ENCODE measurements around the gene BMPER.

BMPER gene

DNA sequence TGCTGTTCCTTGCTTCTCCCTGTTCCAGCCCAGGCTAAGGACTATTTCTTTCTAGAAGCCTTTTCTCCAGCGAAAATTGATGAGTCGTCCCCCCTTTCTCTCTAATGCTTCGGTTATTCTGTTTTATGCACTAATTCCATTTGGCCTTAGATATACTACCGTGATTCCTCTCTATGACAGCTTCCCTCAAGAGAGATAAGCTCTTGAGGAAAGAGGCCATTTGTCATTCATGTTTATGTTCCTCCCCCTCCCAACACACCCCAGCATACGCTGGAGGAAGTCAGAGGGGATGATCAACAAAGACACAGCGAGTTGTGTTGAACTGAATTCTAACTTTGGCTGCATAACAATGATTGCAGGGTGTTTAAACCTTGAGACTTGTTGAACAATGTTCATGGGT lies 198.8 kb downstream of the BMPER start:
- CTCF ChIA-PET = interaction anchor here (0.5 kb wide), 1 partner anchor 20 kb away, joined by 4 read pairs; no protein-coding TSS in a partner anchor
- no peak overlapping the region for H3K4me3 ChIP-seq (ENCODE audit: low read depth, low read length)
- POLR2A ChIA-PET = no interaction called here
- H3K27ac ChIP-seq (ENCODE audit: extremely low read depth, low read depth, low read length) = no peak overlapping the region
- TF ChIP-seq ZNF623 (tag by site-specific recombination; IDR thresholded peaks at IDR 0.05) = no peak
- TF ChIP-seq, protein P1, sequence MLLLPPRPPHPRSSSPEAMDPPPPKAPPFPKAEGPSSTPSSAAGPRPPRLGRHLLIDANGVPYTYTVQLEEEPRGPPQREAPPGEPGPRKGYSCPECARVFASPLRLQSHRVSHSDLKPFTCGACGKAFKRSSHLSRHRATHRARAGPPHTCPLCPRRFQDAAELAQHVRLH (tag by site-specific recombination; IDR thresholded peaks at IDR 0.05) = no peak
- no peak for TF ChIP-seq RBAK (tag by site-specific recombination; IDR thresholded peaks at IDR 0.05)
- no peak for TF ChIP-seq ZNF830 (tag by site-specific recombination; IDR thresholded peaks at IDR 0.05; ENCODE audit: low read depth)
- TF ChIP-seq, protein P2, sequence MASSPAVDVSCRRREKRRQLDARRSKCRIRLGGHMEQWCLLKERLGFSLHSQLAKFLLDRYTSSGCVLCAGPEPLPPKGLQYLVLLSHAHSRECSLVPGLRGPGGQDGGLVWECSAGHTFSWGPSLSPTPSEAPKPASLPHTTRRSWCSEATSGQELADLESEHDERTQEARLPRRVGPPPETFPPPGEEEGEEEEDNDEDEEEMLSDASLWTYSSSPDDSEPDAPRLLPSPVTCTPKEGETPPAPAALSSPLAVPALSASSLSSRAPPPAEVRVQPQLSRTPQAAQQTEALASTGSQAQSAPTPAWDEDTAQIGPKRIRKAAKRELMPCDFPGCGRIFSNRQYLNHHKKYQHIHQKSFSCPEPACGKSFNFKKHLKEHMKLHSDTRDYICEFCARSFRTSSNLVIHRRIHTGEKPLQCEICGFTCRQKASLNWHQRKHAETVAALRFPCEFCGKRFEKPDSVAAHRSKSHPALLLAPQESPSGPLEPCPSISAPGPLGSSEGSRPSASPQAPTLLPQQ (tag by site-specific recombination; IDR thresholded peaks at IDR 0.05) = no peak
- TF ChIP-seq, protein P3, sequence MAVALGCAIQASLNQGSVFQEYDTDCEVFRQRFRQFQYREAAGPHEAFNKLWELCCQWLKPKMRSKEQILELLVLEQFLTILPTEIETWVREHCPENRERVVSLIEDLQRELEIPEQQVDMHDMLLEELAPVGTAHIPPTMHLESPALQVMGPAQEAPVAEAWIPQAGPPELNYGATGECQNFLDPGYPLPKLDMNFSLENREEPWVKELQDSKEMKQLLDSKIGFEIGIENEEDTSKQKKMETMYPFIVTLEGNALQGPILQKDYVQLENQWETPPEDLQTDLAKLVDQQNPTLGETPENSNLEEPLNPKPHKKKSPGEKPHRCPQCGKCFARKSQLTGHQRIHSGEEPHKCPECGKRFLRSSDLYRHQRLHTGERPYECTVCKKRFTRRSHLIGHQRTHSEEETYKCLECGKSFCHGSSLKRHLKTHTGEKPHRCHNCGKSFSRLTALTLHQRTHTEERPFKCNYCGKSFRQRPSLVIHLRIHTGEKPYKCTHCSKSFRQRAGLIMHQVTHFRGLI (tag by site-specific recombination; IDR thresholded peaks at IDR 0.05) = no peak
- no peaks in the 10 kb centered on the region for H3K4me1 ChIP-seq (ENCODE audit: control insufficient read depth, insufficient read depth, low read length)
- no peaks in the 10 kb centered on the region for H3K9me3 ChIP-seq (ENCODE audit: control insufficient read depth, insufficient read depth, low read depth, low read length)
- no peaks in the 10 kb centered on the region for H3K36me3 ChIP-seq (ENCODE audit: control insufficient read depth in 2 of 2, insufficient read depth in 1 of 2, low read length in 2 of 2)

DNA sequence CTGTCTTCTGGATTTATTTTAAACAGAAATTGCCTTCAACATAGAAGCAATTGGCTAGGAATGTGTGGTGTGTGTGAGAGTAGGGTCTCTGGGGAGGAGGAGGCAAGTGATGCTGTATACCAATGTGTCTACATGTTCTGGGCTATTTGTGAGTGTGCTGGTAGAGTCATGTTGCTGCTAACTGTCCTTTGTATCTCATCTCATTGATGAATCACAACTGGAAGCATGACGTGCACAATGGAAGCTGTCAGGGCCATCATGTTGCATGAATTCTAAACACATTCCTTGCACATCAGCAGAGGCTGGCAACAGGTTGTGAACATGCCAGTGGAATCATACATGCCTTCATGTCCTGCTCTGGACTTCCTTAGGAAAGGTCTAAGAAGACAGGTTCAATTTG lies 199.7 kb downstream of the BMPER start:
- no peaks in the 10 kb centered on the region for H3K4me1 ChIP-seq (ENCODE audit: control insufficient read depth, insufficient read depth, low read length)
- CTCF ChIA-PET = no interaction called here
- H3K4me3 ChIP-seq (ENCODE audit: low read depth, low read length) = no peak overlapping the region
- H3K36me3 ChIP-seq (ENCODE audit: control insufficient read depth in 2 of 2, insufficient read depth in 1 of 2, low read length in 2 of 2) = no peaks in the 10 kb centered on the region
- no peaks in the 10 kb centered on the region for H3K9me3 ChIP-seq (ENCODE audit: control insufficient read depth, insufficient read depth, low read depth, low read length)
- POLR2A ChIA-PET = no interaction called here
- TF ChIP-seq ZBTB48 (tag by site-specific recombination; IDR thresholded peaks at IDR 0.05) (no peak), SP2 (tag by site-specific recombination; IDR thresholded peaks at IDR 0.05) (no peak), HOXA7 (CRISPR knock-in tag; IDR thresholded peaks at IDR 0.05; ENCODE audit: borderline replicate concordance) (no peak), ZNF621 (tag by site-specific recombination; IDR thresholded peaks at IDR 0.05) (no peak), ZNF239 (tag by site-specific recombination; IDR thresholded peaks at IDR 0.05) (no peak), GLIS2 (tag by site-specific recombination; IDR thresholded peaks at IDR 0.05) (no peak), ZNF768 (tag by site-specific recombination; IDR thresholded peaks at IDR 0.05) (no peak), EGR2 (tag by site-specific recombination; IDR thresholded peaks at IDR 0.05; ENCODE audit: low read depth) (no peak), ZNF571 (tag by site-specific recombination; IDR thresholded peaks at IDR 0.05) (no peak), ZSCAN30 (tag by site-specific recombination; IDR thresholded peaks at IDR 0.05) (no peak)
- TF ChIP-seq, protein P3 (tag by site-specific recombination; IDR thresholded peaks at IDR 0.05) = no peak
- TF ChIP-seq, protein P4, sequence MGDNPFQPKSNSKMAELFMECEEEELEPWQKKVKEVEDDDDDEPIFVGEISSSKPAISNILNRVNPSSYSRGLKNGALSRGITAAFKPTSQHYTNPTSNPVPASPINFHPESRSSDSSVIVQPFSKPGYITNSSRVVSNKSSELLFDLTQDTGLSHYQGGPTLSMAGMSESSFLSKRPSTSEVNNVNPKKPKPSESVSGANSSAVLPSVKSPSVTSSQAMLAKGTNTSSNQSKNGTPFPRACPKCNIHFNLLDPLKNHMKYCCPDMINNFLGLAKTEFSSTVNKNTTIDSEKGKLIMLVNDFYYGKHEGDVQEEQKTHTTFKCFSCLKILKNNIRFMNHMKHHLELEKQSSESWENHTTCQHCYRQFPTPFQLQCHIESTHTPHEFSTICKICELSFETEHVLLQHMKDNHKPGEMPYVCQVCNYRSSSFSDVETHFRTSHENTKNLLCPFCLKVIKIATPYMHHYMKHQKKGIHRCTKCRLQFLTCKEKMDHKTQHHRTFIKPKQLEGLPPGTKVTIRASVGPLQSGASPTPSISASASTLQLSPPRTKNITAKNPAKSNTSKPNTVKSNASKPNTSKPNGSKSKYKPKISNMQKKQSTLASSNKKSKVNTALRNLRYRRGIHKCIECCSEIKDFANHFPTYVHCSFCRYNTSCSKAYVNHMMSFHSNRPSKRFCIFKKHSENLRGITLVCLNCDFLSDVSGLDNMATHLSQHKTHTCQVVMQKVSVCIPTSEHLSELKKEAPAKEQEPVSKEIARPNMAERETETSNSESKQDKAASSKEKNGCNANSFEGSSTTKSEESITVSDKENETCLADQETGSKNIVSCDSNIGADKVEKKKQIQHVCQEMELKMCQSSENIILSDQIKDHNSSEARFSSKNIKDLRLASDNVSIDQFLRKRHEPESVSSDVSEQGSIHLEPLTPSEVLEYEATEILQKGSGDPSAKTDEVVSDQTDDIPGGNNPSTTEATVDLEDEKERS (tag by site-specific recombination; IDR thresholded peaks at IDR 0.05) = no peak
- TF ChIP-seq, protein P5, sequence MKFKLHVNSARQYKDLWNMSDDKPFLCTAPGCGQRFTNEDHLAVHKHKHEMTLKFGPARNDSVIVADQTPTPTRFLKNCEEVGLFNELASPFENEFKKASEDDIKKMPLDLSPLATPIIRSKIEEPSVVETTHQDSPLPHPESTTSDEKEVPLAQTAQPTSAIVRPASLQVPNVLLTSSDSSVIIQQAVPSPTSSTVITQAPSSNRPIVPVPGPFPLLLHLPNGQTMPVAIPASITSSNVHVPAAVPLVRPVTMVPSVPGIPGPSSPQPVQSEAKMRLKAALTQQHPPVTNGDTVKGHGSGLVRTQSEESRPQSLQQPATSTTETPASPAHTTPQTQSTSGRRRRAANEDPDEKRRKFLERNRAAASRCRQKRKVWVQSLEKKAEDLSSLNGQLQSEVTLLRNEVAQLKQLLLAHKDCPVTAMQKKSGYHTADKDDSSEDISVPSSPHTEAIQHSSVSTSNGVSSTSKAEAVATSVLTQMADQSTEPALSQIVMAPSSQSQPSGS (tag by site-specific recombination; IDR thresholded peaks at IDR 0.05; ENCODE audit: low read depth) = no peak
- TF ChIP-seq, protein P6, sequence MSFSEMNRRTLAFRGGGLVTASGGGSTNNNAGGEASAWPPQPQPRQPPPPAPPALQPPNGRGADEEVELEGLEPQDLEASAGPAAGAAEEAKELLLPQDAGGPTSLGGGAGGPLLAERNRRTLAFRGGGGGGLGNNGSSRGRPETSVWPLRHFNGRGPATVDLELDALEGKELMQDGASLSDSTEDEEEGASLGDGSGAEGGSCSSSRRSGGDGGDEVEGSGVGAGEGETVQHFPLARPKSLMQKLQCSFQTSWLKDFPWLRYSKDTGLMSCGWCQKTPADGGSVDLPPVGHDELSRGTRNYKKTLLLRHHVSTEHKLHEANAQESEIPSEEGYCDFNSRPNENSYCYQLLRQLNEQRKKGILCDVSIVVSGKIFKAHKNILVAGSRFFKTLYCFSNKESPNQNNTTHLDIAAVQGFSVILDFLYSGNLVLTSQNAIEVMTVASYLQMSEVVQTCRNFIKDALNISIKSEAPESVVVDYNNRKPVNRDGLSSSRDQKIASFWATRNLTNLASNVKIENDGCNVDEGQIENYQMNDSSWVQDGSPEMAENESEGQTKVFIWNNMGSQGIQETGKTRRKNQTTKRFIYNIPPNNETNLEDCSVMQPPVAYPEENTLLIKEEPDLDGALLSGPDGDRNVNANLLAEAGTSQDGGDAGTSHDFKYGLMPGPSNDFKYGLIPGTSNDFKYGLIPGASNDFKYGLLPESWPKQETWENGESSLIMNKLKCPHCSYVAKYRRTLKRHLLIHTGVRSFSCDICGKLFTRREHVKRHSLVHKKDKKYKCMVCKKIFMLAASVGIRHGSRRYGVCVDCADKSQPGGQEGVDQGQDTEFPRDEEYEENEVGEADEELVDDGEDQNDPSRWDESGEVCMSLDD (tag by site-specific recombination; IDR thresholded peaks at IDR 0.05) = no peak
- TF ChIP-seq, protein P7, sequence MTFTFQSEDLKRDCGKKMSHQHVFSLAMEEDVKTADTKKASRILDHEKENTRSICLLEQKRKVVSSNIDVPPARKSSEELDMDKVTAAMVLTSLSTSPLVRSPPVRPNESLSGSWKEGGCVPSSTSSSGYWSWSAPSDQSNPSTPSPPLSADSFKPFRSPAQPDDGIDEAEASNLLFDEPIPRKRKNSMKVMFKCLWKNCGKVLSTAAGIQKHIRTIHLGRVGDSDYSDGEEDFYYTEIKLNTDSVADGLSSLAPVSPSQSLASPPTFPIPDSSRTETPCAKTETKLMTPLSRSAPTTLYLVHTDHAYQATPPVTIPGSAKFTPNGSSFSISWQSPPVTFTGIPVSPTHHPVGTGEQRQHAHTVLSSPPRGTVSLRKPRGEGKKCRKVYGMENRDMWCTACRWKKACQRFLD (tag by site-specific recombination; IDR thresholded peaks at IDR 0.05) = no peak
- no peak overlapping the region for H3K27ac ChIP-seq (ENCODE audit: extremely low read depth, low read depth, low read length)
